Measurements from ENCODE around the gene TK1.

- TF ChIP-seq, protein P1, sequence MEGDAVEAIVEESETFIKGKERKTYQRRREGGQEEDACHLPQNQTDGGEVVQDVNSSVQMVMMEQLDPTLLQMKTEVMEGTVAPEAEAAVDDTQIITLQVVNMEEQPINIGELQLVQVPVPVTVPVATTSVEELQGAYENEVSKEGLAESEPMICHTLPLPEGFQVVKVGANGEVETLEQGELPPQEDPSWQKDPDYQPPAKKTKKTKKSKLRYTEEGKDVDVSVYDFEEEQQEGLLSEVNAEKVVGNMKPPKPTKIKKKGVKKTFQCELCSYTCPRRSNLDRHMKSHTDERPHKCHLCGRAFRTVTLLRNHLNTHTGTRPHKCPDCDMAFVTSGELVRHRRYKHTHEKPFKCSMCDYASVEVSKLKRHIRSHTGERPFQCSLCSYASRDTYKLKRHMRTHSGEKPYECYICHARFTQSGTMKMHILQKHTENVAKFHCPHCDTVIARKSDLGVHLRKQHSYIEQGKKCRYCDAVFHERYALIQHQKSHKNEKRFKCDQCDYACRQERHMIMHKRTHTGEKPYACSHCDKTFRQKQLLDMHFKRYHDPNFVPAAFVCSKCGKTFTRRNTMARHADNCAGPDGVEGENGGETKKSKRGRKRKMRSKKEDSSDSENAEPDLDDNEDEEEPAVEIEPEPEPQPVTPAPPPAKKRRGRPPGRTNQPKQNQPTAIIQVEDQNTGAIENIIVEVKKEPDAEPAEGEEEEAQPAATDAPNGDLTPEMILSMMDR (IDR thresholded peaks at IDR 0.05; ENCODE audit: insufficient read depth, low read length), result no peak
- no peak for TF ChIP-seq POLR2AphosphoS5 (IDR thresholded peaks at IDR 0.05; ENCODE audit: low read depth)
- no peak for TF ChIP-seq GABPA (IDR thresholded peaks at IDR 0.05; ENCODE audit: low read depth)
Observed at GRCh38 chr17:78146471-78146869, 40.4 kb downstream of the TK1 start.
